DOHH2 (cell line): ENCODE data around the gene ALK.

ENCODE experiments used
- H3F3A ChIP-seq: fragments of 200-600 bp; sonication (generic), shearing (Covaris generic); 2 replicates; pipeline ENCODE4 v1.6.0; 2016; ENCODE audit warnings: antibody characterized with exemption, mild to moderate bottlenecking; ENCODE audit not compliant: control insufficient read depth, insufficient read depth
- H3K27ac ChIP-seq: fragments of 200-600 bp; sonication (generic); 2 replicates; pipeline ENCODE4 v1.5.1; 2014; ENCODE audit warnings: low read depth, mild to moderate bottlenecking, low read length, moderate library complexity
- H3K27me3 ChIP-seq: fragments of 200-600 bp; sonication (generic); 2 replicates; pipeline ENCODE4 v1.6.1; 2014; ENCODE audit warnings: mild to moderate bottlenecking, low read length, mixed read lengths; ENCODE audit not compliant: control insufficient read depth
- H3K36me3 ChIP-seq: fragments of 200-600 bp; sonication (generic); 2 replicates; pipeline ENCODE4 v1.6.1; 2014; ENCODE audit warnings: mild to moderate bottlenecking, low read length, moderate library complexity, mixed read lengths; ENCODE audit not compliant: control insufficient read depth
- H3K4me1 ChIP-seq: fragments of 200-600 bp; sonication (generic); 2 replicates; pipeline ENCODE4 v1.6.1; 2014; ENCODE audit warnings: mild to moderate bottlenecking, low read length, mixed read lengths; ENCODE audit not compliant: control insufficient read depth
- H3K4me2 ChIP-seq: fragments of 200-600 bp; sonication (generic); 2 replicates; pipeline ENCODE4 v1.6.0; 2014; ENCODE audit warnings: mild to moderate bottlenecking, low read length, moderate library complexity
- H3K4me3 ChIP-seq: fragments of 200-600 bp; sonication (generic); 2 replicates; pipeline ENCODE4 v1.5.1; 2014; ENCODE audit warnings: mild to moderate bottlenecking, low read length, mixed read lengths
- H3K79me2 ChIP-seq: fragments of 200-600 bp; sonication (generic); 2 replicates; pipeline ENCODE4 v1.6.1; 2014; ENCODE audit warnings: mild to moderate bottlenecking, low read length, mixed read lengths; ENCODE audit not compliant: control insufficient read depth
- H3K9me2 ChIP-seq: fragments of 200-600 bp; sonication (generic); replicated peaks from 2 replicates; pipeline ENCODE4 v1.6.1; 2014; ENCODE audit warnings: mild to moderate bottlenecking, low read length, mixed read lengths; ENCODE audit not compliant: control insufficient read depth
- H3K9me3 ChIP-seq: fragments of 200-600 bp; sonication (generic); 2 replicates; pipeline ENCODE4 v1.6.1; 2014; ENCODE audit warnings: antibody characterized with exemption, low read length, mixed read lengths; ENCODE audit not compliant: control insufficient read depth, insufficient read depth
- H4K20me1 ChIP-seq: fragments of 200-600 bp; sonication (generic); 2 replicates; pipeline ENCODE4 v1.6.0; 2014; ENCODE audit warnings: low read depth, mild to moderate bottlenecking, antibody characterized with exemption, low read length, moderate library complexity; ENCODE audit not compliant: control insufficient read depth, insufficient read depth
- CTCF ChIP-seq: fragments of 200-600 bp; sonication (generic); IDR thresholded peaks from one replicate; pipeline ENCODE4 v1.5.1; 2014; ENCODE audit warnings: antibody characterized with exemption, mild to moderate bottlenecking, low read depth, low read length; ENCODE audit not compliant: poor library complexity, severe bottlenecking
- EZH2phosphoT487 ChIP-seq: fragments of 200-600 bp; sonication (generic); IDR thresholded peaks from 2 replicates; pipeline ENCODE4 v1.6.1; 2017; ENCODE audit warnings: borderline replicate concordance, mild to moderate bottlenecking, antibody characterized with exemption, low read length, moderate library complexity, mixed read lengths

ALK gene

GRCh38 chr2:29519338-29519925 lies 402.0 kb downstream of the ALK start:
- Histone ChIP-seq H3K79me2 (no peaks in the 10 kb centered on the region), H3K36me3 (no peaks in the 10 kb centered on the region), H3K4me2 (no peak overlapping the region), H3K9me3 (no peaks in the 10 kb centered on the region), H3K9me2 (no peaks in the 10 kb centered on the region), H3F3A (no peaks in the 10 kb centered on the region), H4K20me1 (no peaks in the 10 kb centered on the region), H3K27me3 (no peaks in the 10 kb centered on the region), H3K4me3 (no peak overlapping the region), H3K27ac (no peak overlapping the region), H3K4me1 (no peaks in the 10 kb centered on the region)
- TF ChIP-seq CTCF (no peak), EZH2phosphoT487 (no peak)

GRCh38 chr2:29518646-29519337 lies 402.6 kb downstream of the ALK start:
- Histone ChIP-seq H3K36me3 (no peaks in the 10 kb centered on the region), H3K4me2 (no peak overlapping the region), H3K27me3 (no peaks in the 10 kb centered on the region), H3K9me3 (no peaks in the 10 kb centered on the region), H3K79me2 (no peaks in the 10 kb centered on the region), H3K4me1 (no peaks in the 10 kb centered on the region), H4K20me1 (no peaks in the 10 kb centered on the region), H3K27ac (no peak overlapping the region), H3K9me2 (no peaks in the 10 kb centered on the region), H3K4me3 (no peak overlapping the region), H3F3A (no peaks in the 10 kb centered on the region)
- TF ChIP-seq CTCF: no peak
- TF ChIP-seq EZH2phosphoT487: no peak

GRCh38 chr2:29518010-29518409 lies 403.4 kb downstream of the ALK start:
- Histone ChIP-seq H3K27me3 (no peaks in the 10 kb centered on the region), H3K9me3 (no peaks in the 10 kb centered on the region)

More at GRCh38 chr2:29518010-29518409, 403.4 kb downstream of the ALK start:
- Histone ChIP-seq H3K36me3 (no peaks in the 10 kb centered on the region), H3K27ac (no peak overlapping the region), H3K9me2 (no peaks in the 10 kb centered on the region), H3K4me3 (no peak overlapping the region), H4K20me1 (no peaks in the 10 kb centered on the region), H3K4me2 (no peak overlapping the region), H3K79me2 (no peaks in the 10 kb centered on the region), H3F3A (no peaks in the 10 kb centered on the region), H3K4me1 (no peaks in the 10 kb centered on the region)
- no peak for TF ChIP-seq EZH2phosphoT487
- TF ChIP-seq CTCF: no peak
